ENCODE measurements around the gene OR2F2.

The OR2F2 gene, protein sequence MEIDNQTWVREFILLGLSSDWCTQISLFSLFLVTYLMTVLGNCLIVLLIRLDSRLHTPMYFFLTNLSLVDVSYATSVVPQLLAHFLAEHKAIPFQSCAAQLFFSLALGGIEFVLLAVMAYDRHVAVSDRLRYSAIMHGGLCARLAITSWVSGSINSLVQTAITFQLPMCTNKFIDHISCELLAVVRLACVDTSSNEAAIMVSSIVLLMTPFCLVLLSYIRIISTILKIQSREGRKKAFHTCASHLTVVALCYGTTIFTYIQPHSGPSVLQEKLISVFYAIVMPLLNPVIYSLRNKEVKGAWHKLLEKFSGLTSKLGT

DNA sequence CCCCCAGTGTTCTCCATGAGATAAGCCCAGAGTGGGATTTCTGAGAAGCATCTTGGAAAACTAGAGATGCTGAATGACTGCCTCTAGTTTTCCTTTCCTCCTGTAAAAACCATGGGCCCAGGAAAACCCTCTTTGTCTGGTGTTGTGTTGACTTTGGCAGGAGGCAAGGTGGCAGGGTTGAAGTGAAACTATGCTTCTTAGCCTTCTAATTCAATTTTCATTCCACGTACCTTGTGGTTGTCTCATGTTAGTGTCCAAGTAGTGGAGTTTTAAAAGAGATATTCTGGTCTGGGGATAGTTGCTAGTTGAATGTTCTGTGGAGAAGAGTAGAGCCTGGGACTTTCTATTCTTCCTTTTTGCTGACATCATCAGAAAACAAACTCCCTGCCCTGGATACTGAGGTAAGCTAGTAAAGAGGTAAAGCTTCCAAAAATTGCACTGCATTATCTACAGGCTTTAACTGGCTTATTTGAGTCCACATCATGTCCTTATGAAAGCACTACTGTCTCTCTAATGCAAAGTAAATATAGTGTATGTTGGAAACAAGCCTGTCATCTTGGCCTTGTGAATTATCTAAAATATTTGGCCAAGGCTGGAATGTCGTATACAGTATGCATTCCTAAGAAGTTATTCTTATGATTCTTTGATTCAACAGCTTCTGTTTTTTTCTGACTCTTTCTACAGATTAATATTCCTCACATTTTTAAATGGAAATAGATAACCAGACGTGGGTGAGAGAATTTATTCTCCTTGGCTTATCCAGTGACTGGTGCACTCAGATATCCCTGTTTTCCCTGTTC is at the start of gene OR2F2:
TSS of gene OR2F2 (plus strand) at position 708 of the 800 bp plus-strand sequence. CDS start at position 708, 0 bp downstream.
- DNase-seq = no peak

DNA sequence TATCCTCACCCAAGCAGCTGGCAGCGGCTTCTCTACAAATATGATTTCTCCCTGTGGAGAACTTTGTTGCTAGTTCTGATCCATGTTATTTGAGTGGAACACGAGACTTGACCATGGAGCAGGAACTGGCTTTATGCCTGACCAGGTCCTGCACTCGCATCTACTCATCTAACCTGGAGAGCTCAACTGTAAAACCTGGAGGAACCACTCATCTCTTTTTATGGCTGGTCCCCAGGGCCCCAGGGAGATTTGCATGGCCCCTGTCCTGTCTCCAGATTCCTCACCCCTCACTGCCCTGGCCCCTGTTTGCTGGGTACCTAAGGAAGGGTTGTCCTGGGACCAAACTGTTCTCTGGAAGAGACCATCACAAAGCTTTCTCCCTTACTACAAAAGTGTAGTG is 49.1 kb upstream of the OR2F2 start:
- no peak for DNase-seq

DNA sequence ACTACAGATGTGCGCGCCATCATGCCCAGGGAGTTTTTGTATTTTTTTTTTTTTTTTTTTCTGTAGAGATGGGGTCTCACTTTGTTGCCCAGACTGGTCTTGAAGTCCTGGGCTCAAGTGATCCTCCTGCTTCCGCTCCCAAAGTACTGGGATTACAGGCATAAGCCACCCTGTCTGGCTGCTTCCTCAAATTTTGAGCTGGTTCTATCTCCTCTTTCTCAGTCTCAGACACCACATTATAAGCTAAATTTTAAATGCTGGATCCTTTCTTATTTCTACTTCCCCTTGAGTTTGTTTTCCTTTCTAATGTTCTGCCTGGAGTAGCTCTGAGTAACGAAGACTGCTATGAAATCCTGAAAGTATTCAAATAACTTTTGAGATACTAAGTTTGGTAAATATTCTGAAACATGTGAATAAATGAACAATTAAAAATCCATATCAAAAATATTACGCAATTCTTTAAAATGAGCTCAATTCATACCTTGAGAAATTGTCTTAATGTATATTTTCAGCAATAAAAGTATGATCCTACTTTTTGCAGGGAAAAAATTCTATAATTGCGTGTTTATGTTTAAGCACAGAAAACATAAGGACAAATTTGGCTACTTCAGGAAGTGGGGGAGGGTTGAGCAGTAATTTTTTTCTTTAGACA is 48.1 kb upstream of the OR2F2 start:
- no peak for DNase-seq

DNA sequence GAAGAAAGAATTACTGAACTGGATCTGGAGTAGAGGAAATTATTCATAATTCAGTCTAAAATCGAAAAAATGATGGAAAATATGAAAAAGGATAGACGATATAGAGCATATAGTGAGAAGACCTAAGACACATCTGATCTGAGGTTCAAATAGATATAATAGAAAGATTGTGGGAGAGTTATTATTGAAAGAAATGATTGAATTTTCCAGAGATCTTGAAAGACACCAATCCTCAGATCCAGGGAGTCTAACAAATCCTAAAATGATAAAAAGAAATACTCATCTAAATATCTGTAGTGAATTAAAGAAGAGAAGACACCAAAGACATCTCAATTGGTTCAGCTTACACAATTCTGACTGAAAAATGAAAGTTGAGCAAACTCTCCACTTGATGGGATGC is 46.0 kb upstream of the OR2F2 start:
- DNase-seq = no peak

DNA sequence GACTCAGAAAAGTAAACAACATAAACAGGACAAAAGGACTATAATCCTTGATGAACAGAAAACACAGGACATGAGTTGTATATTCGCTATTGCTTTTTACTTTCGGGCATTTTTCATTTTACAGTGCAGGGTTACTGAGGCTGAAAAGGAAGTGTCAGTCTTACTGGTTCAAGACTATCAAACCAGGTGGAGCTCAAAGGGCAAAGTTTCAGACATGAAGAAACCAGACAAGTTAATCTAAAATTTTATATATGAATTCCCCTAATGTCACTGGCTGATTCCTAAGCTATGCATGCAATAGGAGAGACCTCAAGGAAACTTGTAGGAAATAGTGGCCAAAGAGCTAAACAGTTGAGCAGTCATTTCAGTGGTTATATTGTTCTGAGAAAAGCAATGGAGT is 44.5 kb upstream of the OR2F2 start:
- no peak for DNase-seq

DNA sequence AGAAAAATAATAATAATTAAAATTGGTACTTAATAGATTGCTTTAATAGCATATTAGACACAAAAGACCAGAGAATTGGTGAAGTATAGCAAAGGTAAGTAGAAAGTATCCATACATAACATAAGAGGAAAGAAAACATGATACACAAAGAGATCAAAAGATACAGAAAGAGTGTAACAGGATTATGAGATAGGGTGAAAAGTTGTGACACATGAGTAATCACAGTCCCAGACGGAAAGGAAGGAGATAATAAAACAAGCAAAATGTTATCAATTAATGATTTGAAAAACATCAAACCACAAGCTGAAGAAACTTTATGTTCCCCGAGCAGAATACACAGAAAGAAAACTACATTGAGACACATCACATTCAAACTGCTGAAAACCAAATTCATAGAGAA is 43.6 kb upstream of the OR2F2 start:
- DNase-seq = no peak

DNA sequence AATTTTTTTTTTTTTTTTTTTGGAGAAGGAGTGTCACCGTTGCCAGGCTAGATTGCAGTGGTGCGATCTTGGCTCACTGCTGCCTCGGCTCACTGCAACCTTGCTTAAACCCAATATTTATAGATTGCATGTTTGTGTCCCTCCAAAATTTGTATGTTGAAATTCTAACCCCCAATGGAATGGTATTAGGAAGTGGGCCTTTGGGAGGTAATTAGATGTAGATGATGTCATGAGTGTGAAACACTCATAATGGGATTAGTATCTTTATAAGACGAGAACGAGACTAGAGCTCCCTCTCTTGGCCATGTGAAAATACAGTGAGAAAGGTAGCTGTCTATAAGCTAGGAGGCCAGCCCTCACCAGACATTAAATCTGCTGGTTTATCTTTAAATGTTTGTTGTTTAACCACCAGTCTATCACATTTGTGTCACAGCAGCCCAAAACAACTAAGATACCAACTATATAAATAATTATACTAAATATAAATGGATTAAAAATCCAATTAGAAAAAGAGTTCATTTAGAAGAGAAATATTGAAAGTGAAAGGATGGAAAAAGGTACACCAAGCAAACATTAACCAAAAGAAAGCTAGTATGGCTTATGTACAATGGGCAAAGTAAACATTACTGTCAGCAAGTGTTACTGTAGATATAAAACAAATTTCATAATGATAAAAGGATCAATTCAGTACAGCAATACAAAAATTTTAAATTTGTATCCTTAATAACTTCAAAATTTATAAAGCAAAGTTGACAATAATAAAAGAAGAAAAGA is 42.3 kb upstream of the OR2F2 start:
- DNase-seq = no peak

DNA sequence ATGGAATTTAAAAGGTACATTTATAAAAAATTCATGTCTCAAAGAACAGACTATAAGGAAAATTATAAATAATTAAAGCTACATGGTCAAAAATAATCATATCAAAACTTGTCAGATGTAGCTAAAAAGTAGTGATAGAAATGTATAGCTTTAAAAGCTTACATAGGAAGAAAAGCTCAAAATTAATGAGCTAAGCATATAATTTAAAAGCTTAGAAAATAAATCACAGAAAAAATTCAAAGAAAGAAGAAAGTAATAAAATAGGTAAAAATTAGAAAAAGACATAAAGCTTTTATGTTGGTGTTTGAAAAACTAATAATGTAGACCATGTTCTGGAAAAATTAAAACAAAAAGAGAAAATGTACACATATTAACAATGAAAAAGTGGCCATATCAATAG is 38.4 kb upstream of the OR2F2 start:
- no peak for DNase-seq

DNA sequence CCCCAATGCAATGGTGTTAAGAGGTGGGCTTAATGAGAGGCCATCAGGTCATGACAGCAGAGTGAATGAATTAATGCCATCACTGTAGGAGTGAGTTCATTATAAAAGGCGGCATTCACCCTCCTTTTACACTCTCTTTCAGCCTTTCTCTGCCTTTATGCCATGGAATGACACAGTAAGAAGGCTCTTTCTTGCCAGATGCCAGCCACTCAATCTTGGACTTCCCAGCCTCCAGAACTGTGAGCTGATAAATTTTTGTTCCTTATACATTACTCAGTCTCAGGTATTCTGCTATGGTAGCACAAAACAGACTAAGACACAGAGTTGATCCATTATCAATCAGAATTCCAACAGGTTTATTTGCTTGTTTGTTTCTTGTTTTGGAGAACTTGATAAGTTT is 36.2 kb upstream of the OR2F2 start:
- DNase-seq = no peak

DNA sequence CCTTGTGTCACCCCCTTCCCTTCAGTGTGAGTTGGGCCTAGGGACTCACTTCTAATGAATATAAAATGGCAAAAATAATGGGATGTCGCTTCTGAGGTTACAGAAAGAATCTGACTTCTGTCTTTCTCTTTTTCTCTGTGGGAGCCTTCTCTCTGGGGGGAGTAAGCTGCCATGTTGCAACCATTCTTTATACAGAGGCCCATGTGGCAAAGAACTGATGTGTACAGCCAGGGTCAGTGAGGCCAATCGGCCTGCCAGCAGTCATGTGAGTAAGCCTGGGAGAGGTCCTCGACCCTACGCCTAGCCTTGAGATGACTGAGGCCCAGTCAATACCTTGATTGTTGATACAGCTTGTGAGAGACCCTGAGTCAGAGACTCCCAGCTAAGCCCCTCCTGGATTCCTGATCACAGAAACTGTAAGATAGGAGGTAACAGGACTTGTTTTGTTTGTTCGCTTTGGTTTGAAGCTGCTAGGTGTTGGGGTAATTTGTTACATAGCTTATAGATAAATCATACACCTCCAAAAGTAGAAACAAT is 34.7 kb upstream of the OR2F2 start:
- DNase-seq = no peak

DNA sequence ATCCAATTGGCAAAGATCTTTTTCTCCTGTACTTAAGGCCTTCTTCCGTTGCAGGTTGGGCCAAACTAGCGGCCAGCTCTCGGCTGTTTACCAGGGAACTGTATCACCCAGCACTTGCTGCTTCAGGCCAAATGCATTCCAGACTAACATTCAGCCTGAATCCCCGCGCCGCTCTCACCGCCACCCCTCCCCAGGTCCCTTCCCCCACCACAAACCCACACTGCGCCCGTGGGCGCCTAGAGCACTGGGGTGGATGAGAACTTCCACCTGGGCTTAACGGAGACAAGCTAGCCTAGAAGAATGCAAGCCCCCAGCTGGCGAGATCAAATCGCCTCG is 33.7 kb upstream of the OR2F2 start:
- no peak for DNase-seq

DNA sequence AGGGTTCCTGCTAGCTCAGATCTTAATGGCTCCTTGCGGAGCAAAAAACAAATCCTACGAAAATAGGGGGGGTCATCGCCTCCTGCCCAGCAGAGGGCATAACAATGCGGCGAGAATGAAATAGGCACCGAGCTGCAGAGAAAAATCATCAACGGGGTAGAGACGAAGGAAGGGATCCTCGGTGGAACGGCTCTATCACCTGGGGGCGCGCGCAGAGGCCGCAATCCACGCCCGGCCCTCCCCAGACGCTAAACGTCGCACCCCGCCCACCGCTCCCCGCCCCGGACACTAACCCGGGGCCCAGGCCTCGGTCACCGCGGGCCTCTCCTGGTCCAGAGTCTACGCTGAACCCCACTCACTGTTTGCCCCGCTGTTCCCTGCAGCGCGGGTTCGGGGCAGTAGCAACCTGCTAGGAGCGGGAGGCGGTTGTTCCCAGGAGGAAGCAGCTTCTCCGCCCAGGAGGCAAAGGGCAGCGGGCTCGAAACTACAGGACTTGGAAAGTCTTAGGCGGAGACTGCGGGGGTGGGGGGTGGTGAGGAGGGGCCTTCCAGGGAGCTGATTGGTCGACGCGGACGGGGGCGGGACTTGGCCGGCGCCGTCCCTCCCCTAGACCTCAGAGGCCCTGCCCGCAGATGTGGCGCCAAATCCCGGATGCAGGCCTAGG is 33.2 kb upstream of the OR2F2 start, which contains the start of gene TCAF1:
TSS of gene TCAF1 (minus strand) at position 509 of the 664 bp plus-strand sequence. CDS start 25,568 bp downstream, outside the sequence.
- peak; percentile 95 for DNase-seq

DNA sequence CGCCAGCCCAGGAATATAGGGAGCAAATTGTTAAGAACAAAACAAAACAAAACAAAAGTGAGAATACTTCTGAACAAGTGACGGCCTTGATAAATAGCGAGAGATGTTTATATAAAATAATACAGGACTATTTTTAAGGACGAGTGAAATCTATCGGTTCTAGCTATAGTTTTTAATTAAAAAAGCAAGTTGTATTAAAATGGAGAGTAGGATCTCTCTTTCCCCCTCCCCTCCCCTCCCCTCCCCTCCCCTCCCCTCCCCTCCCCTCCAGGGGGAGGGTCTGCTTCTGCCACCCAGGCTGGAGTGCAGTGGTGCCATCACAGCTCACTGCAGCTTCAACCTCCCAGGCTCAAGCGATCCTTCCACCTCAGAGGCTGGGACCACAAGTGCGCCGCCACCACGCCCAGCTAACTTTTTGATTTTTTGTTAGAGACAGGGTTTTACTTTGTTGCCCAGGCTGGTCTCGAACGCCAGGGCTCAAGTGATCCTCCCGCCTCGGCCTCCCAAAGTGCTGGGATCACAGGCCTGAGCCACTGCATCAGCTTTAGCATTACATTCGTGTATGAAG is 32.6 kb upstream of the OR2F2 start:
- no peak for DNase-seq

DNA sequence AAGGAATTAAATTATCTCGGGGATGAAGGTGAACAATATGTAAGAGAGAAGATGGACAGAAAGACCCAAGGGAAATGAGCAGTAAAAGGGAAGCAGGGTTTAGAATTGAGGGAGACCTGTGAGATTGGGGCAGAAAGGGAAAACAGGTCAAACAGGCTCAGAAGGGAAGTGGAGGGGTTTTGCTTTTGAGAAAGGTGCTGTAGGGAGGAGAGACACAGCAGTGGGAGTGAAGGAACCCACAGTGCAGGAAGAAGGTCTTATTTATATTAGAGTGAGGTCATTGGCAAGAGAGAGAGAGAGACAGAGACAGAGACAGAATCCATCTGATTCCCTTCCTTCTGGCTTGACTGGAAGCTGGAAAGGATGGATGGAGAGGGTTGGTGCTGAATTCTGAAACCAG is 29.5 kb upstream of the OR2F2 start:
- DNase-seq = no peak

DNA sequence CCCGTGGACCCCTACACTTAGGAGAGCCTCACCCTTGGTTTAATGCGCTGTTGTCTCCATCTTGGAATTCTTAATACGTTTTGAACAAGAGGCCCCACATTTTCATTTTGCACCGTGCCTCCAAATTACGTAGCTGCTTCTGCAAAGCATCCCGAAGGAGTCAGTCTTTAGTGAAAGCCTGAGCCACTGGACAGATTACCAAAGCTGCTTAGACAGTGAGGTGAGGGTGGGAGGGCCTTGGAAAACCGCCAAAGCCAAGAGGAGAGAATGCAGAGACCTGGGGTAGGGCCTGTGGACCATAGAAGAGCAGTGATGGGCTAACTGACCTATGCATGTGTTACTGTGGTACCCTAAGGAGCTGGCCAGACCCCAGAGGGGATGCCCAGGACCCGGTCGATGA is 28.9 kb upstream of the OR2F2 start:
- DNase-seq = no peak

DNA sequence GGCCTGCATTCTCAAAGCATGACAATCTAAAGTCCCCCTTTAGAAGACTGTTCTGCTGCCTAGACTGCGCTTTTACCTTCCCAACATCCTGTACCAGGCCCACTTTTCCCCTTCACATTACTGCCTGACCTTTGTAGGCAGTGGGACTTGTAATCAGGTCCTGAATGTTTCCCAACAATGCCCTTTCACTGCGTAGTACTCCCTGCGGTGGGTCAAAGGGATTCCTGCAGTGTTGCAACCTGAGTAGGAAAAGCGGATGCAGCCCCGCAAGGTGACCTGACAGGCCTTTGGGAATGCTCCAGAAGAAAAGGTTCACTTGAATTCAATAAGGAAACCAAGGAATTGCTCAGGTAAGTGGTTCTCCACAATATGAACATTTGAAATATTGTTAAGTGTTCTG is 28.1 kb upstream of the OR2F2 start:
- DNase-seq = no peak

DNA sequence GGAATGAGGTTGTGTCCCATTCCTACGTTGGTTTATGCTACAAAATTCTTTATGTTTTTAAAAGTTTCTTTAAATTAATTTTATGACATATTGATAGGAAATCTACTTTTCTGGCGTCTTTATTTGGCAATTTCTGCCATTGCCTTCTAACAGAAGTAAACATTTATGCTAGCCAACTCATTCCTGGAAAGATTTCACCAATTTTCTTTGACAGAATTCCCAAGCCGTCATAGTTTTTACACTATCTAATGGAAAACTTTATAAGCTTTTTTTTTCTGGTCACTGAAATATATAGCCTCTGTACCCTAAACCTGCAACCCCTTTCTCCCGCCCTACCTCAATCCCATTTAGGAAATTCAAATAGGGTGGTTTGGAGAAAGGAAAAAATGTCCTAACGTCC is 26.9 kb upstream of the OR2F2 start:
- DNase-seq = no peak

DNA sequence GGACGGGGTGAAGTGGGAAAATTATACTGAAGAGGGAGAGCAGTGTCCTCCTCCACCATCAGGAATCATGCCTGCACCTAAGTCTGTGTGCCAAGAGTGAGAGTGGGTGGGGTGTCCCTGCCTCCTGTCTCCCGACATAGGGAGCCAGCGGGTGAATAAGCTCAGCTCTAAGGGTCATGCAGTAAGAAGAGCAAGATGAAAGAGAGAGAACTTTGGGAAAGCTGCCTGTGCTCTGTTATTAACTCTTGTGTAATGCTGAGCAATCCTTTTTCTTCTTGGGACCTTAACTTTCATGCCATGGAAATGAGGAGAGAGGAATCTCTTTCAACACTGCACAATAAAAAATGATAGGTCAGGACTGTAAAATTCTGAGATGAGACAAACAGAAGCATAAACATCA is 25.2 kb upstream of the OR2F2 start:
- no peak for DNase-seq

DNA sequence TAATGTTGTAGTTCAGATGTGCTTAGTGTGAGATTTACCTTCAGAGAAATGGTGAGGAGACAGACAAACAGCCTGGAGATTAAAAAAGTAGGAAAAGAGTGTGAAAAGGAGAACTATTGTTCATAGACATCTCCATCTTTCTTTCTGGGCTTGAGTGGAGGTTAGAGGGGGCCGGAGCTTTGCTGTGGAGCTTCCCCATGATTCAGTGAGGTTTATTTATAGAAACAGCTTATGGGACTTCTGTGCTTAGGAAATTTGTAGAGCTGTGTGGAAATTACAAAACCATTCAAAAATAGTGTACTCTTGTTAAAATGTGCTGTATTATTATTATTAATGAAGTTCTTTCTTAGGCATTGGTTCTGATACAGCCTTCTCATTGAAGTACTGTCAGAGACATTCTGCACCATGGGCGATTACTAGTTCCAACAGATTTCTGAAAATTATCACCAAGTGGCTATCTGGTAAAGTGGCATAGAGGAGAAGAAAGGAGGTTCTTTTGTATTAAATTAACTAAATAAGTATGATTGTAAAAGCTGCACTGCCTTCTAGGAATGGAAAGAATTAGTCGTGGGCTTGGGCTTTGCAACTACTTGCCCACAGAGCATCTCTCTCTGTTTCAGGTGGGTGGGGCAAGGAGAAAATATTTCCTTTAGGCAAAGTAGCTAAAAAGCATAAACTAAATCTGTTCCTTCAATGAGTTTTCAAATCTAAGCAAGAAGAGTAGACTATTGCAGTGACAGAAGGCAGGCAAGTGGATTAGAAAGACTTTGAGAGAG is 24.4 kb upstream of the OR2F2 start:
- no peak for DNase-seq

DNA sequence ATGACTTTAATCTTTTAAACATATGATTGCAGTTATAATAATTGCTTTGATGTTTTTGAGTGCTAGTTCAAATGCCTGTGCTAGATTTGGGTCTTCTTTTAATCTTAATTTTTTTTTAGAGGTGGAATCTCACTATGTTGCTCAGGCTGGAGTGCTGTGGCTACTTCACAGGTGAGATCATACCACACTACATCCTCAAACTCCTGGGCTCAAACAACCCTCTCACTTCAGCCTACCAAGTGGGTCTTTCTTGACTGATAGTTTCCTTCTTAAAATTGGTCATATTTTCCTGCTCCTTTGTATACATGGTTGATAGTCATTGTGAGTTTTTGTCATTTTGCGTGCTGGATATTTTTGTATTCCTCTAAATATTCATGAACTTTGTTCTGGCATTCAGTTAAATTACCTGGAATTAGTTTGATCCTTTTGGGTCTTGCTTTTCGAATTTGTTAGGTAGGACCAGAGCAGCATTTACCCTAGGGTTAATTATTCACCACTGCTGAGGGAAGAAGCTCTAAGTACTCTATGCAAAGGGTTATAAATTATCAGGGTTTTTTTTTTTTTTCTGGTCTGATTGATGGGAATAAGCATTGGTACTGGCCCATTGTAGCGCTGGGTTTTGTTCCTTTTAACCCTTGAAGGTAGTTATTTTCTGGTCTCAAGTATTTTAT is 21.0 kb upstream of the OR2F2 start:
- DNase-seq = no peak

All from CD4-positive, alpha-beta T cell treated with Interleukin-17A for 4 hours (primary cell).